Vagina (tissue), 2 donors: ENCODE measurements around the gene SLC1A2. TPM values are rescaled to one million over a fixed set of nuclear protein-coding genes. Genes with fewer than 3 reads are reported as not detected.
A peak's percentile ranks its signal among the peaks of the same experiment; 100 is the strongest.

Experiments used
- DNase-seq, 2 donors: peaks; one replicate each; pipeline ENCODE4 v3.0.0-alpha.2; 2017; ENCODE audit errors: extremely low spot score in 2 of 2
- H3K27ac ChIP-seq: fragments of 200-600 bp; sonication (generic); one replicate; pipeline ENCODE4 v1.5.1; 2019
- H3K27me3 ChIP-seq: fragments of 200-600 bp; sonication (generic); one replicate; pipeline ENCODE4 v1.5.1; 2019
- H3K36me3 ChIP-seq, 2 donors: fragments of 200-600 bp; sonication (generic); one replicate each; pipeline ENCODE4 v1.5.1; 2017 to 2019
- H3K4me1 ChIP-seq: fragments of 200-600 bp; sonication (generic); one replicate; pipeline ENCODE4 v1.5.1; 2019
- H3K4me3 ChIP-seq, 2 donors: fragments of 200-600 bp; sonication (generic); 1 replicate in 1 of 2; 2 replicates in 1 of 2; pipeline ENCODE4 v1.5.1; 2016 to 2019
- H3K9me3 ChIP-seq: fragments of 200-600 bp; sonication (generic); one replicate; pipeline ENCODE4 v1.5.1; 2019
- POLR2A ChIP-seq, 2 donors: fragments of 450-650 bp; IDR thresholded peaks; one replicate each; pipeline ENCODE4 v1.6.1; 2017; ENCODE audit warnings: antibody characterized with exemption in 2 of 2, mild to moderate bottlenecking in 2 of 2, moderate library complexity in 2 of 2
- POLR2AphosphoS5 ChIP-seq, 2 donors: sonication (generic); formaldehyde crosslinking; IDR thresholded peaks; one replicate each; pipeline ENCODE4 v1.9.0; 2017; ENCODE audit warnings: antibody characterized with exemption in 2 of 2, mild to moderate bottlenecking in 2 of 2, low read depth in 1 of 2; ENCODE audit not compliant: insufficient read depth in 1 of 2
- intact Hi-C: fragments of 100-400 bp; cut with DNase I; formaldehyde crosslinking; loops from one replicate; pipeline ENCODE4 v1.15.1; 2023
- total RNA-seq: library from RNA; depleted of rRNA; stranded (reverse); fragments of >200 nt; gene quantifications from one replicate; pipeline ENCODE4 v1.2.3, GENCODE V29; 2016
- TF ChIP-seq, protein P1 (sequence below), 3 experiments: fragments of 450-650 bp in 2 of 3; fragments of 200-600 bp in 1 of 3; sonication (generic) in 1 of 3; IDR thresholded peaks; one replicate each; pipeline ENCODE4 v1.5.1; 2017 to 2019; ENCODE audit warnings: antibody characterized with exemption in 3 of 3, mild to moderate bottlenecking in 2 of 3, moderate library complexity in 2 of 3

Gene SLC1A2
- total RNA-seq, 1 donor from 2014 or later = 4.7 TPM

DNA sequence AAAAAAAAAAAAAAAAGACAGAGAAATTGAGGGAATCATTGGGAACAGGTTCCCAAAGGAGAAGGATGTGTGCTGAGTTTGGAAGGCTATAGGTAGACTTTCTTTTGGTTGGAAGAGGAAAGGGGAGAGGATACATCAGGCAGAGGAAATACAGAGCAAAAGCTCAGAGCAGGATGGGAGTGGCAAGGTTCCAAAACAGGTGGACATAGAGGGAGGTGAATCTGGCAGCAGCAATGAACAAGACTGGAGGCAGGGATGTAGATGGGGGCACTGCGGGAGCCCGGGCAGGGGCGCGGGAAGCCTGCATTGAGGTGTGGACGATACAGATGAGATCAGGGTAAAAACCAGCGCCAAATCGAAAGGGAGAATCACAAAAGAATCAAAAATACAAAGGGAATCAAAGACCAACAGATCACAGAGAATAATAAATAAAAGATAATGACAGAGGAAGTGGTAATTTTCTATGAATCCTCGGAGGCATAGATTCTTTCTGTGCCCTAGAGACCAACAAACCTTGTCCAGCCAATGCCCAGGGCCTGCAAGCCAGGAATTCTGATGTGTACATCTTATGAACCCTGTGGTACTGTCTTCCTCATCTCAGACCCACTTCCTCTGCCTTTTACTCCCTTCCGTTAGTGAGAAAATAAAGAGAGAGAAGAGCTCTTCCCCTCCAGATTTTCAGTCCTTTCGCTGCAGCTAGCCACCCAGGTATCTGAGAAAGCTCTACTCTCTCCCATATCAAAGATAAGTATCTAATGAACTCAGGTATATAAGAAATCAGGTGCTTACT, 70.3 kb downstream of the SLC1A2 start:
- Histone ChIP-seq H3K27me3 (no peaks in the 10 kb centered on the region), H3K36me3 (no peaks in the 10 kb centered on the region), H3K27ac (no peak overlapping the region), H3K9me3 (no peaks in the 10 kb centered on the region), H3K4me1 (peaks cover 19% of the 10 kb centered on the region), H3K4me3 (no peak overlapping the region)
- no peak for DNase-seq
- TF ChIP-seq POLR2A (IDR thresholded peaks at IDR 0.05) (no peak), POLR2AphosphoS5 (IDR thresholded peaks at IDR 0.05; ENCODE audit: insufficient read depth in 1 of 2, low read depth in 1 of 2) (no peak)
- TF ChIP-seq, protein P1, sequence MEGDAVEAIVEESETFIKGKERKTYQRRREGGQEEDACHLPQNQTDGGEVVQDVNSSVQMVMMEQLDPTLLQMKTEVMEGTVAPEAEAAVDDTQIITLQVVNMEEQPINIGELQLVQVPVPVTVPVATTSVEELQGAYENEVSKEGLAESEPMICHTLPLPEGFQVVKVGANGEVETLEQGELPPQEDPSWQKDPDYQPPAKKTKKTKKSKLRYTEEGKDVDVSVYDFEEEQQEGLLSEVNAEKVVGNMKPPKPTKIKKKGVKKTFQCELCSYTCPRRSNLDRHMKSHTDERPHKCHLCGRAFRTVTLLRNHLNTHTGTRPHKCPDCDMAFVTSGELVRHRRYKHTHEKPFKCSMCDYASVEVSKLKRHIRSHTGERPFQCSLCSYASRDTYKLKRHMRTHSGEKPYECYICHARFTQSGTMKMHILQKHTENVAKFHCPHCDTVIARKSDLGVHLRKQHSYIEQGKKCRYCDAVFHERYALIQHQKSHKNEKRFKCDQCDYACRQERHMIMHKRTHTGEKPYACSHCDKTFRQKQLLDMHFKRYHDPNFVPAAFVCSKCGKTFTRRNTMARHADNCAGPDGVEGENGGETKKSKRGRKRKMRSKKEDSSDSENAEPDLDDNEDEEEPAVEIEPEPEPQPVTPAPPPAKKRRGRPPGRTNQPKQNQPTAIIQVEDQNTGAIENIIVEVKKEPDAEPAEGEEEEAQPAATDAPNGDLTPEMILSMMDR (IDR thresholded peaks at IDR 0.05) = no peak
- intact Hi-C loops = no loop called here

DNA sequence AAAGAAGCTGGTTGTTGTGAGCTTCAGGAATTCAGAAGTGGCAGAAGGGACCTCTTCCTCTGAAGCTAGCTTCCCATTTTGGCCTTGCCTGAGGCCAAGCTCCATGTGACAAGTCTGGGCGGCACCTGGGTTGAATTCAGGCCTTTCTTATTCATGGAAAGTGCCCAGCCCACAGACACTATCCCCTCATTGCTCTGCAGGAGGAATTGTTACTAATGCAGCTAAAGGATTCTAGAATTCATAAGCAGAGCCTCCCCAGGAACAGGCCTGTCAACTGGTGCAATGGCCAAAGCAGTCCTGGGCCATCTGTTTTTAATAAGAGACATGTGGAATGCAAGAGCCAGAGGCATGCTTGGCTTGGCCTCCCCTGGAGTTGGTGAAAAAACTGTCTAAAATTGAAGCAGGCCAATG, 71.4 kb downstream of the SLC1A2 start:
- no peaks in the 10 kb centered on the region for H3K27me3 ChIP-seq
- TF ChIP-seq, protein P1 (IDR thresholded peaks at IDR 0.05) = no peak
- no peak for TF ChIP-seq POLR2A (IDR thresholded peaks at IDR 0.05)
- no peak for TF ChIP-seq POLR2AphosphoS5 (IDR thresholded peaks at IDR 0.05; ENCODE audit: insufficient read depth in 1 of 2, low read depth in 1 of 2)
- H3K27ac ChIP-seq = peak overlapping the region; percentile 4
- no peaks in the 10 kb centered on the region for H3K9me3 ChIP-seq
- DNase-seq = no peak
- H3K36me3 ChIP-seq = no peaks in the 10 kb centered on the region
- H3K4me3 ChIP-seq = no peak overlapping the region
- intact Hi-C loops = no loop called here
- peaks cover 19% of the 10 kb centered on the region for H3K4me1 ChIP-seq

DNA sequence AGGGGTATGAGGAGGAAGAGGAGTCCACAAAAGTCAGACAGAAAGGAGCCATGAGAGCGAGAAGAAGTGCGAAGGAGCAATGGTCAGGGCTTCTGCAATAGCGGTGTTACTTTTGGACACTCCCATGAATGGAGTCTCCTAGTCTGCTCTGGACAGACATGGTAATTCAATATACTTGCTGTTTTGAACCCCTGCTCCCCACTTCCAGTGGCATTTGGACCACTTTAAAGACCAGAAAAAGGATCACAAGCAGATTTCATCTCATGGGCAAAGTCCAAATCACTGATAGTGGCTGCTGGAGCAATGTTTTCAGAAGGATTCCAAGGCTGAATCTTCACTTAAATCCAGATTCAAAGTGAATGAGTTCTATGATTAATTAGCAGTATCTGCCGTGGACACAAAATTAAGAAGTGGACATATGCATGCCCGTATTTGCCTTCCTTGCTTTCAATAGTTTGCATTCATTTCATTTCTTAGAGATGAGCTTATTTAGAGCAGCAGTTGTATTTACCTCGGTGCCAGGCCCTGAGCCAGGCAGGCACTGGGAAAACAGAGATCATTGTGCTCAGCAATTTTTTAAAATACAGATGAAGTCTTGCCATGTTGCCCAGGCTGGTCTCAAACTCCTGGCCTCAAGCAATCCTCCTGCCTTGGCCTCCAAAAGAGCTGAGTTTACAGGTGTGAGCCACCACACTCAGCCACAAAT, 72.0 kb downstream of the SLC1A2 start:
- Histone ChIP-seq H3K27me3 (no peaks in the 10 kb centered on the region), H3K4me3 (no peak overlapping the region), H3K36me3 (no peaks in the 10 kb centered on the region), H3K9me3 (no peaks in the 10 kb centered on the region), H3K27ac (peak overlapping the region; percentile 4), H3K4me1 (peaks cover 19% of the 10 kb centered on the region)
- TF ChIP-seq POLR2AphosphoS5 (IDR thresholded peaks at IDR 0.05; ENCODE audit: insufficient read depth in 1 of 2, low read depth in 1 of 2) (no peak), POLR2A (IDR thresholded peaks at IDR 0.05) (no peak)
- TF ChIP-seq, protein P1 (IDR thresholded peaks at IDR 0.05) = no peak
- DNase-seq = no peak
- intact Hi-C loops = no loop called here

DNA sequence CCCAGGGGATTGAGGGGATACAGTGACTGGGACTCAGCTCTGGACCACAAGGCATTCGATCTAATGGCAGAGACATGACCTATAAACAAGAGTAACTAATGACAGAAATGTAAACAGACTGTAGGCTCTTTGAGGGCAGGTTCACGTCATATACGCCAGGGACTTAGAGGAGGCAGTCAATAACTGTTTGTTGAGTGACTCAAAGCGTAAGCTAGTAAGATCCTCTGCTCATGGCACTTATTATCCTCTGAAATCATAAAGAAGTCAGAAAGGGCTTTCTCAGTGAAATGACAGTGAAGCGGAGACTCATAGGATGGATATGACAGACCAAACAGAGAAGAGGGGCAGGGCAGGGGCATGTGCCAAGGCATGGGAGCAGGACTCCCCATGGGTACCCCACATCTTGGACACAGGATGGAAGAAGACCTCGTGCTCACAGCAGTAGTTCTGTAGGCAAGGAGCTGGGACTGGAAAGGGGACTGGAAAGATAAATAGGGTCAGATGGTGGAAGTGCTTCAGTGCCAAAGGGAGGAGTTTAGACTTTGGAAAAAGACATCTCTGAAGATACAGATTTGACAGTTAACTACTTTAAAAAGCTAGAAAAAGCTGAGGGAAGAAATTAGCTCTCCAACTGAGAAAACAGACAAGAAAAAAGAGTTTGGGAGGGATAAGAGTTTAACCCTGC, 72.7 kb downstream of the SLC1A2 start:
- no peak for TF ChIP-seq POLR2A (IDR thresholded peaks at IDR 0.05)
- no peak for TF ChIP-seq POLR2AphosphoS5 (IDR thresholded peaks at IDR 0.05; ENCODE audit: insufficient read depth in 1 of 2, low read depth in 1 of 2)
- TF ChIP-seq, protein P1 (IDR thresholded peaks at IDR 0.05) = no peak
- Histone ChIP-seq H3K27me3 (no peaks in the 10 kb centered on the region), H3K9me3 (no peaks in the 10 kb centered on the region), H3K36me3 (no peaks in the 10 kb centered on the region), H3K27ac (no peak overlapping the region), H3K4me3 (no peak overlapping the region), H3K4me1 (peaks cover 19% of the 10 kb centered on the region)
- DNase-seq = no peak
- intact Hi-C loops = no loop called here
